Measurements from ENCODE around the gene RAB32.

The RAB32 gene

DNA sequence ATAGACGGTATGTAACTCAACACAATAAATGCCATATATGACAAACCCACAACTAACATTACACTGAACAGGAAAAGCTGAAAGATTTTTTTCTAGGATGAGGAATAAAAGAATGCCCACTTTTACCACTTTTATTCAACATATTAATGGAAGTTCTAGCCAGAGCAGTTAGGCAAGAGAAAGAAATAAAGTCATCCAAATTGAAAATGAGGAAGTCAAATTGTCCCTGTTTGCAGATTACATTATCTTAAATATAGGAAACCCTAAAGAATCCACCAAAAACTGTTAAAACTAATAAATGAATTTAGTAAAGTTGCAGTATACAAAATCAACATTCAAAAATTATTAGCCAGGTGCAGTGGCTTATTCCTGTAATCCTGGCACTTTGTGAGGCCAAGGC is 30.6 kb downstream of the RAB32 start:
- no peak overlapping the region for H3K4me3 ChIP-seq (ENCODE audit: low read depth, low read length, poor library complexity, severe bottlenecking)
- TF ChIP-seq, protein P1, sequence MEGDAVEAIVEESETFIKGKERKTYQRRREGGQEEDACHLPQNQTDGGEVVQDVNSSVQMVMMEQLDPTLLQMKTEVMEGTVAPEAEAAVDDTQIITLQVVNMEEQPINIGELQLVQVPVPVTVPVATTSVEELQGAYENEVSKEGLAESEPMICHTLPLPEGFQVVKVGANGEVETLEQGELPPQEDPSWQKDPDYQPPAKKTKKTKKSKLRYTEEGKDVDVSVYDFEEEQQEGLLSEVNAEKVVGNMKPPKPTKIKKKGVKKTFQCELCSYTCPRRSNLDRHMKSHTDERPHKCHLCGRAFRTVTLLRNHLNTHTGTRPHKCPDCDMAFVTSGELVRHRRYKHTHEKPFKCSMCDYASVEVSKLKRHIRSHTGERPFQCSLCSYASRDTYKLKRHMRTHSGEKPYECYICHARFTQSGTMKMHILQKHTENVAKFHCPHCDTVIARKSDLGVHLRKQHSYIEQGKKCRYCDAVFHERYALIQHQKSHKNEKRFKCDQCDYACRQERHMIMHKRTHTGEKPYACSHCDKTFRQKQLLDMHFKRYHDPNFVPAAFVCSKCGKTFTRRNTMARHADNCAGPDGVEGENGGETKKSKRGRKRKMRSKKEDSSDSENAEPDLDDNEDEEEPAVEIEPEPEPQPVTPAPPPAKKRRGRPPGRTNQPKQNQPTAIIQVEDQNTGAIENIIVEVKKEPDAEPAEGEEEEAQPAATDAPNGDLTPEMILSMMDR (IDR thresholded peaks at IDR 0.05; ENCODE audit: low read length), result no peak
- no peak for TF ChIP-seq EZH2 (IDR thresholded peaks at IDR 0.05; ENCODE audit: borderline replicate concordance, low read length)
- no peak overlapping the region for H3K27ac ChIP-seq (ENCODE audit: low read depth, low read length, poor library complexity, severe bottlenecking)
- no peaks in the 10 kb centered on the region for H3K36me3 ChIP-seq (ENCODE audit: insufficient read depth, low read length)
- H3K4me2 ChIP-seq (ENCODE audit: low read length), result no peak overlapping the region
- no peaks in the 10 kb centered on the region for H3K27me3 ChIP-seq (ENCODE audit: insufficient read depth, low read length)
- H3K9me2 ChIP-seq (ENCODE audit: low read depth, low read length), result no peaks in the 10 kb centered on the region
- H3F3A ChIP-seq (ENCODE audit: insufficient read depth, low read length), result no peaks in the 10 kb centered on the region
- no peak overlapping the region for H2AFZ ChIP-seq (ENCODE audit: low read length)
- H3K79me2 ChIP-seq (ENCODE audit: insufficient read depth, low read length), result no peaks in the 10 kb centered on the region
- H3K4me1 ChIP-seq (ENCODE audit: insufficient read depth, low read length, severe bottlenecking), result no peaks in the 10 kb centered on the region
- H3K9ac ChIP-seq (ENCODE audit: low read length), result no peak overlapping the region
- no peaks in the 10 kb centered on the region for H4K20me1 ChIP-seq (ENCODE audit: insufficient read depth, low read length)
- H3K9me3 ChIP-seq (ENCODE audit: low read length), result no peaks in the 10 kb centered on the region

DNA sequence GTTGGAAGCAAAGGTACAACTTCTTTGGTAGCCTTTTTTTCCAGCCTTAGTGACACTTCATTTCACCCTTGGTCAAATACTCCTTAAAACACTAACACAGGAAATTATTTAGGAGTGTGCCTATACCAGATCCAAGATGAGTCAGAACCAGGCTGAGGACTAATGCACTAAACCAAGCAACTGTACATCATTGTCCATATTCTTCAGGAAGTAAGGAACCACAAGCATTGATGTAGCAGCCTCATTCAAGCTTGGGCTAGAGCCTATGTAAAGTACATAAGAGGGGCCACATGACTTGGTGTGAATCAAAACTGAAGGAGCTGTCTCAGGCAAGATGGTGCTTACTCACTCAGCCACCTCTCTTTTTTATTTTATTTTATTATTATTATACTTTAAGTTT is 34.4 kb downstream of the RAB32 start:
- Histone ChIP-seq H3F3A (ENCODE audit: insufficient read depth, low read length) (no peaks in the 10 kb centered on the region), H3K9me3 (ENCODE audit: low read length) (no peaks in the 10 kb centered on the region), H3K79me2 (ENCODE audit: insufficient read depth, low read length) (no peaks in the 10 kb centered on the region), H3K4me2 (ENCODE audit: low read length) (no peak overlapping the region), H3K27ac (ENCODE audit: low read depth, low read length, poor library complexity, severe bottlenecking) (no peak overlapping the region), H3K27me3 (ENCODE audit: insufficient read depth, low read length) (no peaks in the 10 kb centered on the region), H2AFZ (ENCODE audit: low read length) (no peak overlapping the region), H4K20me1 (ENCODE audit: insufficient read depth, low read length) (no peaks in the 10 kb centered on the region), H3K36me3 (ENCODE audit: insufficient read depth, low read length) (no peaks in the 10 kb centered on the region), H3K9me2 (ENCODE audit: low read depth, low read length) (no peaks in the 10 kb centered on the region), H3K4me1 (ENCODE audit: insufficient read depth, low read length, severe bottlenecking) (no peaks in the 10 kb centered on the region), H3K4me3 (ENCODE audit: low read depth, low read length, poor library complexity, severe bottlenecking) (no peak overlapping the region), H3K9ac (ENCODE audit: low read length) (no peak overlapping the region)
- TF ChIP-seq EZH2 (IDR thresholded peaks at IDR 0.05; ENCODE audit: borderline replicate concordance, low read length), result no peak
- TF ChIP-seq, protein P1 (IDR thresholded peaks at IDR 0.05; ENCODE audit: low read length), result no peak

DNA sequence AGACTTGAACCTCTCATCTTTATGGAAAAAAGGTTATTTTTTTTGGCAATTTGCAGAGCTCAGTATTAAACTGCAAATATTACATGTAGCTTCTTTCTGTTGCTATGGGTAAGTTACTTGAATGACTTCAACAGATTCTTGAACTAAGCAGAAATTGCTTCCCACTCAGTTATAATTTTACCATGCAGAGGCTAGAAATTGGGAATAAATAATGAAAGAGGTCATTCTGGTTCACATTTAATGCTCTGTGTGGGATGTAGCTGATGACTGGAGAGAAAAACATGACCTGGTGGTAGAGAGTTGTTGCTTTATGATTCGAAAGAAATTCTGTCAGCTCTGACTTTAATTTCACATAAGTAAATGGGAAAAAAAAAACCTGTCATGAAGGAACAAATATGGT is 38.3 kb downstream of the RAB32 start:
- Histone ChIP-seq H3F3A (ENCODE audit: insufficient read depth, low read length) (no peaks in the 10 kb centered on the region), H3K9me2 (ENCODE audit: low read depth, low read length) (no peaks in the 10 kb centered on the region), H3K4me3 (ENCODE audit: low read depth, low read length, poor library complexity, severe bottlenecking) (no peak overlapping the region), H3K36me3 (ENCODE audit: insufficient read depth, low read length) (no peaks in the 10 kb centered on the region), H4K20me1 (ENCODE audit: insufficient read depth, low read length) (no peaks in the 10 kb centered on the region), H3K27me3 (ENCODE audit: insufficient read depth, low read length) (no peaks in the 10 kb centered on the region), H2AFZ (ENCODE audit: low read length) (no peak overlapping the region), H3K4me1 (ENCODE audit: insufficient read depth, low read length, severe bottlenecking) (no peaks in the 10 kb centered on the region), H3K79me2 (ENCODE audit: insufficient read depth, low read length) (no peaks in the 10 kb centered on the region), H3K9me3 (ENCODE audit: low read length) (no peaks in the 10 kb centered on the region), H3K9ac (ENCODE audit: low read length) (no peak overlapping the region), H3K27ac (ENCODE audit: low read depth, low read length, poor library complexity, severe bottlenecking) (no peak overlapping the region), H3K4me2 (ENCODE audit: low read length) (no peak overlapping the region)
- TF ChIP-seq, protein P1 (IDR thresholded peaks at IDR 0.05; ENCODE audit: low read length), result no peak
- no peak for TF ChIP-seq EZH2 (IDR thresholded peaks at IDR 0.05; ENCODE audit: borderline replicate concordance, low read length)

All from OCI-LY1 (cell line).